ENCODE data around the gene SLC35F1.

GRCh38 chr6:117861545-117861944 lies 45.5 kb upstream of the SLC35F1 start:
- TF ChIP-seq CTCF (IDR thresholded peaks at IDR 0.05; ENCODE audit: poor library complexity, severe bottlenecking): no peak
- TF ChIP-seq POLR2AphosphoS5 (IDR thresholded peaks at IDR 0.05): no peak
- no peak for TF ChIP-seq EZH2 (IDR thresholded peaks at IDR 0.05; ENCODE audit: borderline replicate concordance, insufficient read depth, low read length, poor library complexity, severe bottlenecking)
- no peak for TF ChIP-seq EP300 (conservative IDR thresholded peaks at IDR 0.05; ENCODE audit: poor library complexity, severe bottlenecking)
- no peak for TF ChIP-seq MXI1 (conservative IDR thresholded peaks at IDR 0.05; ENCODE audit: poor library complexity, severe bottlenecking)
- no peak for TF ChIP-seq RAD21 (conservative IDR thresholded peaks at IDR 0.05)
- TF ChIP-seq, protein P1, sequence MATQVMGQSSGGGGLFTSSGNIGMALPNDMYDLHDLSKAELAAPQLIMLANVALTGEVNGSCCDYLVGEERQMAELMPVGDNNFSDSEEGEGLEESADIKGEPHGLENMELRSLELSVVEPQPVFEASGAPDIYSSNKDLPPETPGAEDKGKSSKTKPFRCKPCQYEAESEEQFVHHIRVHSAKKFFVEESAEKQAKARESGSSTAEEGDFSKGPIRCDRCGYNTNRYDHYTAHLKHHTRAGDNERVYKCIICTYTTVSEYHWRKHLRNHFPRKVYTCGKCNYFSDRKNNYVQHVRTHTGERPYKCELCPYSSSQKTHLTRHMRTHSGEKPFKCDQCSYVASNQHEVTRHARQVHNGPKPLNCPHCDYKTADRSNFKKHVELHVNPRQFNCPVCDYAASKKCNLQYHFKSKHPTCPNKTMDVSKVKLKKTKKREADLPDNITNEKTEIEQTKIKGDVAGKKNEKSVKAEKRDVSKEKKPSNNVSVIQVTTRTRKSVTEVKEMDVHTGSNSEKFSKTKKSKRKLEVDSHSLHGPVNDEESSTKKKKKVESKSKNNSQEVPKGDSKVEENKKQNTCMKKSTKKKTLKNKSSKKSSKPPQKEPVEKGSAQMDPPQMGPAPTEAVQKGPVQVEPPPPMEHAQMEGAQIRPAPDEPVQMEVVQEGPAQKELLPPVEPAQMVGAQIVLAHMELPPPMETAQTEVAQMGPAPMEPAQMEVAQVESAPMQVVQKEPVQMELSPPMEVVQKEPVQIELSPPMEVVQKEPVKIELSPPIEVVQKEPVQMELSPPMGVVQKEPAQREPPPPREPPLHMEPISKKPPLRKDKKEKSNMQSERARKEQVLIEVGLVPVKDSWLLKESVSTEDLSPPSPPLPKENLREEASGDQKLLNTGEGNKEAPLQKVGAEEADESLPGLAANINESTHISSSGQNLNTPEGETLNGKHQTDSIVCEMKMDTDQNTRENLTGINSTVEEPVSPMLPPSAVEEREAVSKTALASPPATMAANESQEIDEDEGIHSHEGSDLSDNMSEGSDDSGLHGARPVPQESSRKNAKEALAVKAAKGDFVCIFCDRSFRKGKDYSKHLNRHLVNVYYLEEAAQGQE (IDR thresholded peaks at IDR 0.05; ENCODE audit: borderline replicate concordance): no peak
- no peak for TF ChIP-seq TAF1 (IDR thresholded peaks at IDR 0.05; ENCODE audit: low read depth)
- TF ChIP-seq SMC3 (conservative IDR thresholded peaks at IDR 0.05; ENCODE audit: poor library complexity): no peak

All from neural cell (in vitro differentiated cells).